OCI-LY1 (cell line): ENCODE results near the gene GBE1.

Source experiments
- H2AFZ ChIP-seq: fragments of 200-600 bp; sonication (generic), shearing (Covaris generic); 2 replicates; pipeline ENCODE4 v1.6.0; 2014; ENCODE audit warnings: antibody characterized with exemption, mild to moderate bottlenecking, low read length
- H3F3A ChIP-seq: fragments of 200-600 bp; sonication (generic), shearing (Covaris generic); 2 replicates; pipeline ENCODE4 v1.6.0; 2014; ENCODE audit warnings: mild to moderate bottlenecking, antibody characterized with exemption, low read length, moderate library complexity; ENCODE audit not compliant: insufficient read depth
- H3K27ac ChIP-seq: fragments of 200-600 bp; sonication (generic); 2 replicates; pipeline ENCODE4 v1.5.1; 2014; ENCODE audit warnings: low read length, mixed run types, mild to moderate bottlenecking, low read depth; ENCODE audit not compliant: poor library complexity, severe bottlenecking
- H3K27me3 ChIP-seq: fragments of 200-600 bp; sonication (generic); 2 replicates; pipeline ENCODE4 v1.6.0; 2014; ENCODE audit warnings: antibody characterized with exemption, mild to moderate bottlenecking, low read length, moderate library complexity; ENCODE audit not compliant: insufficient read depth
- H3K36me3 ChIP-seq: fragments of 200-600 bp; sonication (generic); 2 replicates; pipeline ENCODE4 v1.6.1; 2014; ENCODE audit warnings: mild to moderate bottlenecking, antibody characterized with exemption, low read length, moderate library complexity, mixed read lengths; ENCODE audit not compliant: insufficient read depth
- H3K4me1 ChIP-seq: fragments of 200-600 bp; sonication (generic); 2 replicates; pipeline ENCODE4 v1.5.1; 2014; ENCODE audit warnings: mild to moderate bottlenecking, low read length, moderate library complexity; ENCODE audit not compliant: insufficient read depth, severe bottlenecking
- H3K4me2 ChIP-seq: fragments of 200-600 bp; sonication (generic), shearing (Covaris generic); 2 replicates; pipeline ENCODE4 v1.6.1; 2014; ENCODE audit warnings: low read length
- H3K4me3 ChIP-seq: fragments of 200-600 bp; sonication (generic); 2 replicates; pipeline ENCODE4 v1.5.1; 2014; ENCODE audit warnings: low read length, low read depth, mild to moderate bottlenecking, mixed read lengths; ENCODE audit not compliant: poor library complexity, severe bottlenecking
- H3K79me2 ChIP-seq: fragments of 200-600 bp; shearing (Covaris generic); 2 replicates; pipeline ENCODE4 v1.6.1; 2016; ENCODE audit warnings: mixed run types, low read length, mixed read lengths; ENCODE audit not compliant: insufficient read depth
- H3K9ac ChIP-seq: fragments of 200-600 bp; sonication (generic), shearing (Covaris generic); 2 replicates; pipeline ENCODE4 v1.6.1; 2014; ENCODE audit warnings: mild to moderate bottlenecking, low read length, mixed read lengths
- H3K9me2 ChIP-seq: fragments of 200-600 bp; sonication (generic), shearing (Covaris generic); 2 replicates; pipeline ENCODE4 v1.6.1; 2014; ENCODE audit warnings: low read depth, mild to moderate bottlenecking, low read length, mixed read lengths
- H3K9me3 ChIP-seq: fragments of 200-600 bp; shearing (Covaris generic); 2 replicates; pipeline ENCODE4 v1.6.1; 2014; ENCODE audit warnings: low read length, mixed read lengths
- H4K20me1 ChIP-seq: fragments of 200-600 bp; sonication (generic), shearing (Covaris generic); 2 replicates; pipeline ENCODE4 v1.6.0; 2016; ENCODE audit warnings: mild to moderate bottlenecking, low read length; ENCODE audit not compliant: insufficient read depth
- CTCF ChIP-seq: fragments of 200-600 bp; sonication (generic), shearing (Covaris generic); IDR thresholded peaks from 2 replicates; pipeline ENCODE4 v1.5.1; 2017; ENCODE audit warnings: mild to moderate bottlenecking, antibody characterized with exemption, low read length, moderate library complexity, mixed read lengths
- EZH2 ChIP-seq: fragments of 200-600 bp; sonication (generic), shearing (Covaris generic); IDR thresholded peaks from 2 replicates; pipeline ENCODE4 v1.8.0; 2017; ENCODE audit warnings: borderline replicate concordance, mixed run types, mild to moderate bottlenecking, antibody characterized with exemption, low read length, moderate library complexity, mixed read lengths

Gene GBE1

GRCh38 chr3:81540787-81541186 is 220.7 kb downstream of the GBE1 start:
- H3K9me3 ChIP-seq: no peaks in the 10 kb centered on the region
- no peak overlapping the region for H2AFZ ChIP-seq
- H3K36me3 ChIP-seq: no peaks in the 10 kb centered on the region
- H4K20me1 ChIP-seq: no peaks in the 10 kb centered on the region
- H3K27me3 ChIP-seq: no peaks in the 10 kb centered on the region
- H3F3A ChIP-seq: no peaks in the 10 kb centered on the region
- H3K9me2 ChIP-seq: no peaks in the 10 kb centered on the region
- H3K4me3 ChIP-seq: no peak overlapping the region
- no peaks in the 10 kb centered on the region for H3K79me2 ChIP-seq
- TF ChIP-seq CTCF (no peak), EZH2 (no peak)
- no peak overlapping the region for H3K27ac ChIP-seq
- no peak overlapping the region for H3K9ac ChIP-seq
- no peaks in the 10 kb centered on the region for H3K4me1 ChIP-seq
- H3K4me2 ChIP-seq: no peak overlapping the region

GRCh38 chr3:81531846-81532245 is 229.6 kb downstream of the GBE1 start:
- Histone ChIP-seq H3K27ac (no peak overlapping the region), H3F3A (no peaks in the 10 kb centered on the region), H3K36me3 (no peaks in the 10 kb centered on the region)

GRCh38 chr3:81531263-81531662 is 230.2 kb downstream of the GBE1 start:
- H3K27me3 ChIP-seq: no peaks in the 10 kb centered on the region
- no peaks in the 10 kb centered on the region for H3K9me2 ChIP-seq
- H3K79me2 ChIP-seq: no peaks in the 10 kb centered on the region
- no peak overlapping the region for H3K27ac ChIP-seq
- H4K20me1 ChIP-seq: no peaks in the 10 kb centered on the region
- H3F3A ChIP-seq: no peaks in the 10 kb centered on the region
- no peak for TF ChIP-seq CTCF
- no peak for TF ChIP-seq EZH2
- no peak overlapping the region for H3K4me3 ChIP-seq
- H3K9me3 ChIP-seq: no peaks in the 10 kb centered on the region
- no peak overlapping the region for H2AFZ ChIP-seq
- H3K4me1 ChIP-seq: no peaks in the 10 kb centered on the region
- no peak overlapping the region for H3K4me2 ChIP-seq
- no peak overlapping the region for H3K9ac ChIP-seq
- H3K36me3 ChIP-seq: no peaks in the 10 kb centered on the region

More at GRCh38 chr3:81531846-81532245, 229.6 kb downstream of the GBE1 start:
- TF ChIP-seq EZH2: no peak
- no peak for TF ChIP-seq CTCF
- H4K20me1 ChIP-seq: no peaks in the 10 kb centered on the region
- H3K4me3 ChIP-seq: no peak overlapping the region
- no peaks in the 10 kb centered on the region for H3K9me2 ChIP-seq
- no peak overlapping the region for H3K9ac ChIP-seq
- H3K9me3 ChIP-seq: no peaks in the 10 kb centered on the region
- H3K79me2 ChIP-seq: no peaks in the 10 kb centered on the region
- no peak overlapping the region for H3K4me2 ChIP-seq
- H2AFZ ChIP-seq: no peak overlapping the region
- H3K27me3 ChIP-seq: no peaks in the 10 kb centered on the region
- H3K4me1 ChIP-seq: no peaks in the 10 kb centered on the region
